ENCODE data around the gene MRPS17. TPM values are rescaled to one million over a fixed set of nuclear protein-coding genes. Genes with fewer than 3 reads are reported as not detected.

Gene MRPS17
- total RNA-seq, 2 donors from 2014 or later, result 5.8 to 11.6 TPM

DNA sequence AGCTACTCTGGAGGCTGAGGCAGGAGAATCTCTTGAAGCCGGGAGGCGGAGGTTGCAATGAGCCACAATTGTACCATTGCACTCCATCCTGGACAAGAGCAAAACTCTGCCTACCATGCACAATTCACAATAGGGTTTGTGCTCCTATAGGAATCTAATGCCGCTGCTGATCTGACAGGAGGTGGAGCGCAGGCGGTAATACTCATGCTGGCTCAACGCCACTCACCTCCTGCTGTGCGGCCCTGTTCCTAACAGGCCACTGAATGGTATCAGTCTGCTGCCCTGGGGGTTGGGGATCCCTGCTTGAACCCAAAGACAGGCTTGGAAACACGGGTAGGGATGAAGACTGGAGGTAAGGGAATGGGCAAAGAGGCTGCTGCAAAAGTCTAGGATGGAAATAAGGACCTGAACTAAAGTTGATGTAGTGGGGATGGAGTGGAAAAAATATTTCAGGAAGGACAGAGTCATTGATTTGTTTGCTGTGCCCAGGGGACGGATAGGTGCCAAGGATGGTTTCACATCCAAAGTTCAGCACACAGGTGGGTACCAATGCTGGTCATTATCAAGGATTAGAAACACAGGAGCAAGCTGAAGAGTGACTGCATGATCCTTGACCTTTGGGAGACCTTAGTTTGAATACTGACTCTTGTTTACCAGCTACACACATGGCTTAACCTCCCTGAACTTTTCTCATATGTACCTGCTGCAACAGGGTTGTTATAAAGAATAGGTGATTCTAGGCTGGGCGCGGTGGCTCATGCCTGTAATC lies 2.2 kb downstream of the MRPS17 start:
- H3K4me3 ChIP-seq, result no peak overlapping the region
- intact Hi-C loops (cut with DNase I), result no loop called here
- WGBS, result 93% methylated on average over 11 of the region's 11 CpGs

DNA sequence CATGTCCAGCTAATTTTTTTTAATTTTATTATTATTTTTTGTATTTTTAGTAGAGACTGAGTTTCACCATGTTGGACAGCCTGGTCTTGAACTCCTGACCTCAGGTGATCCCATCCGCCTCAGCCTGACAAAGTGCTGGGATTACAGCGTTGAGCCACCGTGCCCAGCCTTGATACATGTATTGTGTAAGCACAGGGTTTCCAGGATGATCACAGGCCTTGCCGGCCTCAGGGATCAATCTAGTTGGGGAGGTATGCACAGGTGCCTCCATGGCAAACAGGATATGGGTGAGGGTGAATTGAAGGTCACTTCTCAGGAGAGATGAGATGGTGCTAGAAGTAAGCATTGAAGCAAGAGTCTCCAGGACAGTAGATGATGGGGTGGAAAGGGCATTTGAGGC lies 5.5 kb downstream of the MRPS17 start:
- H3K27ac ChIP-seq, result no peak overlapping the region
- 91% methylated on average over 4 of the region's 4 CpGs for WGBS

More for the DNA sequence above, 2.2 kb downstream of the MRPS17 start:
- no peak for DNase-seq (ENCODE audit: low spot score)
- no peaks in the 10 kb centered on the region for H3K9me3 ChIP-seq
- no peaks in the 10 kb centered on the region for H3K4me1 ChIP-seq (replicated peaks)
- no peak for TF ChIP-seq POLR2A (IDR thresholded peaks at IDR 0.05)
- H3K27me3 ChIP-seq (replicated peaks; ENCODE audit: insufficient read depth), result no peaks in the 10 kb centered on the region
- H3K27ac ChIP-seq, result no peak overlapping the region
- no peaks in the 10 kb centered on the region for H3K36me3 ChIP-seq

DNA sequence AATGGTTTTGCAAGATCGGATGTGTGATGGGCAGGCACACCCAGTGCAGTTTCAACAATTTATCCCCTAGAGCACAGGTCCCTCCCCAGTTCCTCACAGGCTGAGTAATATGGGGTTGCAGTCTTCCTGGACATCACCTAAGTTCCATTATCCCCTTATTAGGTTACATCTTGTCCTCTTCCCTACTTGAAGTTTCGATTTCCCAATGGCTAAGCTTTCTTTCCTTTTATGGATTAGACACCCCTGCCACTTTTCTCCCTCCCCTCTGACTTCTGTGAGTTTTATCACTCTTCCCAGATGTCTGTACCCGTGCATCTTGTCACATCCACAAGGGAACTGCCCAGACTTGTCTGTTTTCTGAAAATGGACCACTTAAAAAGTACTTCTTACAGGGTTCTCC lies 10.3 kb downstream of the MRPS17 start:
- H3K4me3 ChIP-seq, result no peak overlapping the region
- WGBS, result 42% methylated on average over 3 of the region's 3 CpGs
- no peaks in the 10 kb centered on the region for H3K27me3 ChIP-seq (replicated peaks; ENCODE audit: insufficient read depth)
- no peak for DNase-seq (ENCODE audit: low spot score)
- H3K4me1 ChIP-seq (replicated peaks), result peaks cover 6% of the 10 kb centered on the region
- peak overlapping the region in 1 of 2 donors; percentile 46 for H3K27ac ChIP-seq
- intact Hi-C loops (cut with DNase I), result loop anchor here (5.0 to 10.0 kb wide), 3 partner anchors 75 to 317 kb away; partner anchors contain the start of genes CCT6A, PSPH and ZNF713
- no peaks in the 10 kb centered on the region for H3K36me3 ChIP-seq
- no peaks in the 10 kb centered on the region for H3K9me3 ChIP-seq
- TF ChIP-seq POLR2AphosphoS5 (IDR thresholded peaks at IDR 0.05), result no peak
- TF ChIP-seq, protein P1, sequence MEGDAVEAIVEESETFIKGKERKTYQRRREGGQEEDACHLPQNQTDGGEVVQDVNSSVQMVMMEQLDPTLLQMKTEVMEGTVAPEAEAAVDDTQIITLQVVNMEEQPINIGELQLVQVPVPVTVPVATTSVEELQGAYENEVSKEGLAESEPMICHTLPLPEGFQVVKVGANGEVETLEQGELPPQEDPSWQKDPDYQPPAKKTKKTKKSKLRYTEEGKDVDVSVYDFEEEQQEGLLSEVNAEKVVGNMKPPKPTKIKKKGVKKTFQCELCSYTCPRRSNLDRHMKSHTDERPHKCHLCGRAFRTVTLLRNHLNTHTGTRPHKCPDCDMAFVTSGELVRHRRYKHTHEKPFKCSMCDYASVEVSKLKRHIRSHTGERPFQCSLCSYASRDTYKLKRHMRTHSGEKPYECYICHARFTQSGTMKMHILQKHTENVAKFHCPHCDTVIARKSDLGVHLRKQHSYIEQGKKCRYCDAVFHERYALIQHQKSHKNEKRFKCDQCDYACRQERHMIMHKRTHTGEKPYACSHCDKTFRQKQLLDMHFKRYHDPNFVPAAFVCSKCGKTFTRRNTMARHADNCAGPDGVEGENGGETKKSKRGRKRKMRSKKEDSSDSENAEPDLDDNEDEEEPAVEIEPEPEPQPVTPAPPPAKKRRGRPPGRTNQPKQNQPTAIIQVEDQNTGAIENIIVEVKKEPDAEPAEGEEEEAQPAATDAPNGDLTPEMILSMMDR (IDR thresholded peaks at IDR 0.05), result no peak
- TF ChIP-seq POLR2A (IDR thresholded peaks at IDR 0.05), result no peak

More for the DNA sequence above, 5.5 kb downstream of the MRPS17 start:
- Histone ChIP-seq H3K4me3 (no peak overlapping the region), H3K27me3 (replicated peaks; ENCODE audit: insufficient read depth) (no peaks in the 10 kb centered on the region), H3K4me1 (replicated peaks) (no peaks in the 10 kb centered on the region), H3K9me3 (no peaks in the 10 kb centered on the region), H3K36me3 (no peaks in the 10 kb centered on the region)
- DNase-seq (ENCODE audit: low spot score), result no peak
- intact Hi-C loops (cut with DNase I), result no loop called here
- TF ChIP-seq, protein P1 (IDR thresholded peaks at IDR 0.05), result no peak
- no peak for TF ChIP-seq POLR2A (IDR thresholded peaks at IDR 0.05)
- TF ChIP-seq POLR2AphosphoS5 (IDR thresholded peaks at IDR 0.05), result no peak

DNA sequence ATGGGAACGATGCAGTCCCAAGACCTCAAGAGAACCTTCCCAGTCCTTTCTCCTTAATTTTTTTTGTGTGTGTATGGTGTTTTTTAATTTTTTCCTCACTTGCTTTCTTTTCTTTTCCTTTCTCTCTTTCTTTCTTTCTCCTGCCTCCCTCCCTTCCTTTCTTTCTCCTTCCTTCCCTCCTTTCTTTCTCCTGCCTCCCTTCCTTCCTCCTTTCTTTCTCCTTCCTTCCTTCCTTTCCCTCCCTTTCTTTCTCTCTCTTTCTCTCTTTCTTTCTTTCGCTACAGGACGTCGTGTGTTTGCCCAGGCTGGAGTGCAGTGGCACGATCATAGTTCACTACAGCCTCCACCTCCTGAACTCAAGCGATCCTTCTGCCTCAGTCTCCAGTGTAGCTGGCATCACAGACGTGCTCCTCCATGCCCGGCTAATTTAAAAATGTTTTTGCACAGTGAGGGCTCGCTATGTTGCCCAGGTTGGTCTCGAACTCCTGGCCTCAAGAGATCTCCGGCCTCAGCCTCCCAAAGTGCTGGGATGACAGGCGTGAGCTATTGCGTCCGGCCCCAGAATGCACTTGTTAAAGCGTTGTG lies 12.0 kb downstream of the MRPS17 start:
- peaks cover 6% of the 10 kb centered on the region for H3K4me1 ChIP-seq (replicated peaks)
- whole genome bisulfite sequencing, result 83% methylated on average over 15 of the region's 15 CpGs
- H3K4me3 ChIP-seq, result peak overlapping the region; percentile 64 to 78
- TF ChIP-seq POLR2AphosphoS5 (IDR thresholded peaks at IDR 0.05), result no peak
- TF ChIP-seq, protein P1 (IDR thresholded peaks at IDR 0.05), result no peak
- TF ChIP-seq POLR2A (IDR thresholded peaks at IDR 0.05), result no peak
- H3K9me3 ChIP-seq, result no peaks in the 10 kb centered on the region
- DNase-seq (ENCODE audit: low spot score), result no peak
- intact Hi-C loops (cut with DNase I), result loop anchor here (5.0 to 10.0 kb wide), 3 partner anchors 76 to 319 kb away; partner anchors contain the start of genes CCT6A, PSPH and ZNF713
- peak overlapping the region; percentile 84 to 96 for H3K27ac ChIP-seq
- H3K27me3 ChIP-seq (replicated peaks; ENCODE audit: insufficient read depth), result no peaks in the 10 kb centered on the region
- no peaks in the 10 kb centered on the region for H3K36me3 ChIP-seq

DNA sequence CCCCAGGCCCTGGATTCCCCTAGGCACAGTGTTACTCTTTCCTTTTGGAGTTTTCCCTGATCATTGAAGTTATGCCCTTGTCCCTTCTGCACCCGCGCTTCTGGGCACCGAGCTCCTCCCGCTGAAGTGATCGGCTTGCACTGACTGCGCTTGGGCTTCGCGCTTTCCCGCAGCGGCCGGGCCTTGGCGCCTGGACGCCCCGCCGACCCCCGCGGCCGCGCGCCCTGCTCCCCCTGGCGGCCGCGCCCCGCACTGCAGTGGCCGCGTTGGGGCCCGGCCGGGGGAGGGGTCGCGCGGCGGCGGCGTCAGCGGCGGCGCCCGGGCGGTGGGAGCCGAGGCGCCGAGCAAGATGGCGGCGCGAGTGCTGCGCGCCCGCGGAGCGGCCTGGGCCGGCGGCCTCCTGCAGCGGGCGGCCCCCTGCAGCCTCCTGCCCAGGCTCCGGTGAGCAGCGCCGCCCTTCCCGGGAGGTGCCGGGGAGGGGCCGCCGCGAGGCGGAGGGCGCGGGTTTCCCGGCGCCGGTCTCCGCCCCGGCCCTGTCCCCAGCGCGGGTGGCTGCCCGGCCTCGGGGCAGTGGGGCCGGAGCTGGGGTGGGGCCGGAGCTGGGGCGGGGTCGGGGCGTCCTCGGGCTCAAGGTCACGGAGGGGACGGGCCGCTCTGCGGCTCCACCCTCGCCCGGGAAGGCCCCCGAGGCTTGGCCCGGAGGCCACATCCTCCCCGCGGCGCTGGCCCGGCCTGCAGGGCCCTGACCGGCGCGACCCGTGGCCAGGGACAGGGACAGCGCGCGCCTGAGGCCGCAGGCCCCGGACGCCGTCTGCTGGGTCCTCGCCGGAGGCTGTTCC lies 12.8 kb downstream of the MRPS17 start, which contains the start of gene NIPSNAP2:
TSS of gene NIPSNAP2 (plus strand) at position 325 of the 839 bp plus-strand sequence. CDS start at position 350, 25 bp downstream.
- Histone ChIP-seq H3K4me3 (peak within 1 kb of the TSS; percentile 64 to 78), H3K36me3 (no peaks in the 10 kb centered on the region), H3K4me1 (replicated peaks) (peaks cover 6% of the 10 kb centered on the region), H3K27ac (peak within 1 kb of the TSS; percentile 85 to 96), H3K9me3 (no peaks in the 10 kb centered on the region), H3K27me3 (replicated peaks; ENCODE audit: insufficient read depth) (no peaks in the 10 kb centered on the region)
- intact Hi-C loops (cut with DNase I), result loop anchor here (5.0 to 10.0 kb wide), 3 partner anchors 77 to 320 kb away; partner anchors contain the start of genes CCT6A, PSPH and ZNF713
- WGBS, result under 1% methylated on average over 72 of the region's 105 CpGs
- DNase-seq (ENCODE audit: low spot score), result peak; percentile 39
- no peak for TF ChIP-seq POLR2A (IDR thresholded peaks at IDR 0.05)
- TF ChIP-seq POLR2AphosphoS5 (IDR thresholded peaks at IDR 0.05), result no peak
- TF ChIP-seq, protein P1 (IDR thresholded peaks at IDR 0.05), result peak; percentile 30 to 77 (median 64)
